Central memory CD8-positive, alpha-beta T cell (primary cell): ENCODE results near the gene ELP6.
"Not testable (repeated sequence)": the region's sequence is repeated elsewhere in the genome, so short reads cannot be mapped to it uniquely, and the experiment has no call there.

Experiments used
- ATAC-seq: fragments of 150-1000 bp; cut with Tn5 transposase; replicated peaks from 2 replicates; pipeline ENCODE4 v1.10.0; 2022; ENCODE audit warnings: mild to moderate bottlenecking, moderate FRiP score, moderate number of reproducible peaks; ENCODE audit not compliant: poor library complexity, severe bottlenecking; ENCODE audit errors: extremely low read depth
- DNase-seq, 2 donors: peaks; one replicate each; pipeline ENCODE4 v3.0.0; 2021; ENCODE audit warnings: low spot score in 2 of 2
- H3K27ac Mint-ChIP-seq: one replicate; pipeline ENCODE4 v1.8.0; 2022; ENCODE audit warnings: low read depth, mild to moderate bottlenecking, moderate library complexity, mixed read lengths
- H3K27me3 Mint-ChIP-seq: one replicate; pipeline ENCODE4 v1.8.0; 2022; ENCODE audit warnings: mixed read lengths
- H3K36me3 Mint-ChIP-seq: one replicate; pipeline ENCODE4 v1.8.0; 2022; ENCODE audit warnings: mild to moderate bottlenecking, moderate library complexity, mixed read lengths; ENCODE audit not compliant: insufficient read depth
- H3K4me1 Mint-ChIP-seq: one replicate; pipeline ENCODE4 v1.8.0; 2022; ENCODE audit warnings: mixed read lengths
- H3K4me3 Mint-ChIP-seq: one replicate; pipeline ENCODE4 v1.8.0; 2022; ENCODE audit warnings: mild to moderate bottlenecking, moderate library complexity, mixed read lengths
- H3K9me3 Mint-ChIP-seq: one replicate; pipeline ENCODE4 v1.8.0; 2022; ENCODE audit warnings: mixed read lengths

The ELP6 gene

DNA sequence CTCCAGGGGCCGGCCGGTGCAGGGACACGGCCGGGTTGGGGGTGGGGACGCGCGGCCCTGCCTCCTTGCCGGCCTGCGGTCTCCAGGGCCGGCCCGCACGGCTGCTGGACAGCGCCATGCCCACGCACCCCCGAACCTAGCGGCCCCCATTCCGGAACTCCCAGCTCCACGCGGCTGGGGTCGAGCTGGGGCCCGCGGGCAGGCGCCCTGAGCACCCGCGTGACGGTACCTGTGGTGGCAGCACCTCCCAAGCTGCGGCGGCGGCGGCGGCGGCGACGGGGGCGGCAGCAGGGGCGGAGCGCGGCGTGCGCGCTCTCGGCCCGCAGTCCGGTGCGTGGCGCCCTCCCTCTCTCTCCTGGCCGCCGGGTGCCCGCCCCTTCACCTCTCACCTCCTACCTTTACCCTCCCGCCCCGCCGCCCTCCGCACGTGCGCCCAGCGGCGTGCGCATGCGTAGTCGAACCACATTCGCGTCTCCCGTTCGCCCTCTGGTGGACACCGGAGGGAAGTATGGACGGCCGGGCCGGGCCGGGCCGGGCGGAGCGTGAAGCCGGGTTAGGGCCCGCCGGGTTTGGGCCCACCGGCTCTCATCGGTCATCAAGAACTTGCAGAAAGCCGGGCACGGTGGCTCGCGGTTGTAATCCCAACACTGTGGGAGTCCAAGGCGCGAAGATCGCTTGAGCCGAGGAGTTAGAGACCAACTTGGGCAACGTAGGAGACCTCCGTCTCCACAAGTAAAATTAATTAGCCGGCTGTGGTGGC is 37.8 kb downstream of the ELP6 start, which contains the start of gene SCAP:
Gene SCAP (minus strand): TSS at position 372 of the 760 bp plus-strand sequence. CDS start 32,948 bp downstream, outside the sequence.
- H3K27me3 Mint-ChIP-seq = no peaks in the 10 kb centered on the region
- peak within 1 kb of the TSS; percentile 88 for H3K27ac Mint-ChIP-seq
- peak; percentile 92 to 98 for DNase-seq
- H3K9me3 Mint-ChIP-seq = no peaks in the 10 kb centered on the region
- peak; percentile 88 for ATAC-seq
- peak within 1 kb of the TSS; percentile 96 for H3K4me3 Mint-ChIP-seq
- peaks cover 16% of the 10 kb centered on the region for H3K36me3 Mint-ChIP-seq
- peaks cover 33% of the 10 kb centered on the region for H3K4me1 Mint-ChIP-seq

GRCh38 chr3:47475029-47475569 is 38.4 kb downstream of the ELP6 start:
- ATAC-seq (peak; percentile 38), DNase-seq (no peak)
- peaks cover 16% of the 10 kb centered on the region for H3K36me3 Mint-ChIP-seq
- H3K9me3 Mint-ChIP-seq = no peaks in the 10 kb centered on the region
- peak overlapping the region; percentile 96 for H3K4me3 Mint-ChIP-seq
- H3K27ac Mint-ChIP-seq = peak overlapping the region; percentile 88
- no peaks in the 10 kb centered on the region for H3K27me3 Mint-ChIP-seq
- H3K4me1 Mint-ChIP-seq = peaks cover 38% of the 10 kb centered on the region

DNA sequence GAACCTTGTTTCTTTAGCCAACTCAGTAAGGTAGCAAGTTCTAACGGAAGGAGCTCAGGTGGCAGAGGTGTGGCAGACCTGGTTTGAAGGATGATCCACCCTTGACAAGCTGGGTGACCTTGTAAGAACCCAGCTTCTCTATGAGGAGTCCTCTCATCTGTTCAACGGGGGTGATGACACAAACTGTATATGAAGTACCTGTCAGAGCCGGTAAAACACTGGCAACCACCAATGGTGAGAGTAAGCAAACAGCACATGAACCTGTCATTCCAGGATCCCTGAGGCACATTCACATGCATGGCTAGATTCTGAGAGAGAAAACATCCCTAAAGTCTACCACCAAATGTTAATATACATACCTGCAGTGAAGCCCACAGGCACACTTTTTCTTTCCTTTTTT is 40.1 kb downstream of the ELP6 start:
- Mint-ChIP-seq H3K4me1 (peaks cover 41% of the 10 kb centered on the region), H3K4me3 (peak overlapping the region; percentile 96), H3K27ac (peak overlapping the region; percentile 42), H3K27me3 (no peaks in the 10 kb centered on the region), H3K36me3 (peaks cover 19% of the 10 kb centered on the region), H3K9me3 (no peaks in the 10 kb centered on the region)
- DNase-seq (no peak), ATAC-seq (no peak)

DNA sequence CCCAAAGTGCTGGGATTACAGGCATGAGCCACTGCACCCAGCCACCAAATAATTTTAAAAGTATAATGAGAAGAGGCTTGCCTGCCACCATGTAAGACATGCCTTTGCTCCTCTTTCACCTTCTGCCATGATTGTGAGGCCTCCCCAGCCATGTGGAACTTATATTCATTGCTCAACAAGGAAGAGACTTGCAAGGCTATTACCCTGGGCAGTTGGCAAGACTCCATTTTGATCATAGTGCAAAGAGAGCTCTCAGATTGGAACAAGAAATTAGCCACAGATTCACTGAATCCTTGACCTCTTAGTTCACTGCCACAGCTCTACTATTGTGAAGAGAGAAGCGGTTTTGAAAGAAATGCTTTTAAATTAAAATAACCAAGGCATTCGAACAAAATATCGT is 43.9 kb downstream of the ELP6 start:
- ATAC-seq (no peak), DNase-seq (no peak)
- Mint-ChIP-seq H3K27ac (no peak overlapping the region), H3K4me3 (no peak overlapping the region), H3K27me3 (no peaks in the 10 kb centered on the region), H3K4me1 (peaks cover 46% of the 10 kb centered on the region), H3K9me3 (no peaks in the 10 kb centered on the region), H3K36me3 (peaks cover 11% of the 10 kb centered on the region)

DNA sequence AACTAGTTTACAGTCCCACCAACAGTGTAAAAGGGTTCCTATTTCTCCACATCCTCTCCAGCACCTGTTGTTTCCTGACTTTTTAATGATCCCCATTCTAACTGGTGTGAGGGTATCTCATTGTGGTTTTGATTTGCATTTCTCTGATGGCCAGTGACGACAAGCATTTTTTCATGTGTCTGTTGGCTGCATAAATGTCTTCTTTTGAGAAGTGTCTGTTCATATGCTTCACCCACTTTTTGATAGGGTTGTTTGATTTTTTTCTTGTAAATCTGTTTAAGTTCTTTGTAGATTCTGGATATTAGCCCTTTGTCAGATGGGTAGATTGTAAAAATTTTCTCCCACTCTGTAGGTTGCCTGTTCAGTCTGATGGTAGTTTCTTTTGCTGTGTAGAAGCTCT is 45.2 kb downstream of the ELP6 start:
- not testable (repeated sequence) for H3K27me3 Mint-ChIP-seq, H3K4me3 Mint-ChIP-seq, H3K27ac Mint-ChIP-seq, DNase-seq, H3K9me3 Mint-ChIP-seq, ATAC-seq
- peaks cover 11% of the 10 kb centered on the region for H3K36me3 Mint-ChIP-seq
- peaks cover 37% of the 10 kb centered on the region for H3K4me1 Mint-ChIP-seq

GRCh38 chr3:47464588-47464987 is 48.9 kb downstream of the ELP6 start:
- H3K36me3 Mint-ChIP-seq = peaks cover 11% of the 10 kb centered on the region
- no peak overlapping the region for H3K27ac Mint-ChIP-seq
- no peaks in the 10 kb centered on the region for H3K27me3 Mint-ChIP-seq
- DNase-seq = no peak
- H3K9me3 Mint-ChIP-seq = peaks cover under 1% of the 10 kb centered on the region
- H3K4me3 Mint-ChIP-seq = no peak overlapping the region
- ATAC-seq = no peak
- H3K4me1 Mint-ChIP-seq = peaks cover 33% of the 10 kb centered on the region

GRCh38 chr3:47459534-47460085 is 53.9 kb downstream of the ELP6 start:
- H3K4me1 Mint-ChIP-seq = peaks cover 27% of the 10 kb centered on the region
- not testable (repeated sequence) for ATAC-seq, H3K36me3 Mint-ChIP-seq, H3K27ac Mint-ChIP-seq, H3K9me3 Mint-ChIP-seq, H3K27me3 Mint-ChIP-seq, DNase-seq, H3K4me3 Mint-ChIP-seq

DNA sequence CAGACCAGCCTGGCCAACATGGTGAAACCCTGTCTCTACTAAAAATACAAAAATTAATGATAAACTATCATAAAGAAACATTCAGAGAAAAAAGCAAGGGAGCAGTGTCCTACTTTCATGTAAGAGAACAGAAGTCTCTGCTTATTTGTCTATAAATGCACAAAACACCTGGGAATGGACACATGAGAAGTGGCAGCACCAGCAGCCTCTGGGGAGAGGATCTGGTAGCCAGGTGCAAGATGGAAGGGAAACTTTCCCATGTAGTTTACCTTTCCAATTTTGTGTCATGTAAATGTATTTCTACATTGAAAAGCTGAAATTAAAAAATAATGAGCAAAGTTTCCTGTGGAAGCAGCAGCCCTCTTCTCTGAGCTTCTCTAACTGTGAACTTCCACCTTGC is 56.5 kb downstream of the ELP6 start:
- Mint-ChIP-seq H3K9me3 (peaks cover 4% of the 10 kb centered on the region), H3K27me3 (no peaks in the 10 kb centered on the region), H3K4me3 (no peak overlapping the region), H3K36me3 (peaks cover 5% of the 10 kb centered on the region), H3K4me1 (peaks cover 27% of the 10 kb centered on the region), H3K27ac (no peak overlapping the region)
- no peak for ATAC-seq
- DNase-seq = no peak

DNA sequence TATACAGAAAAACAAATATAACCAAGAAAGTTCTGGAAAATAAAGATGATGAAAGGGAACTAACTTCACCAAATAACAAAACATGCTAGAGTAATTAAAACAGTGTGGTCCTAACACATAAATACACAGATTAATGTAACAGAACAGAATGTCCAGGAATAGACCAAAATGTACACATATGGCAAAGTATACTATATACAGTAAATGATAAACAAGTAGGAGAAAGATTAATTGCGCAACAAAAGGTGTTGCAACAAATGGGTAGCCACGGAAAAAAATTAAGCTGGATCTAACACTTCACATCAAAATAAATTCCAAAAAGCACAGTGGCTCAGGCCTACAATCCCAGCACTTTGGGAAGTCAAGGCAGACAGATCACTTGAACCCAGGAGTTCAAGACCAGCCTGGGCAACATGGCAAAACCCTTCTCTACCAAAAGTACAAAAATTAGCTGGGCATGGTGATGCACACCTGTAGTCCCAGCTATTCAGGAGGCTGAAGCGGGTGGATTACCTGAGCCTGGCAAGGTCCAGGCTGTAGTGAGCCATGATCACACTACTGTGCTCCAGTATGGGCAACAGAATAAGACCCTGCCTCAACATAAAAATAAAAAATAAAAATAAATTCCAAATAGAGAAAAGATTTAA is 57.6 kb downstream of the ELP6 start:
- Mint-ChIP-seq H3K36me3 (peaks cover 4% of the 10 kb centered on the region), H3K27me3 (no peaks in the 10 kb centered on the region), H3K27ac (no peak overlapping the region), H3K4me3 (no peak overlapping the region), H3K9me3 (peaks cover 4% of the 10 kb centered on the region), H3K4me1 (peaks cover 30% of the 10 kb centered on the region)
- DNase-seq (no peak), ATAC-seq (no peak)

DNA sequence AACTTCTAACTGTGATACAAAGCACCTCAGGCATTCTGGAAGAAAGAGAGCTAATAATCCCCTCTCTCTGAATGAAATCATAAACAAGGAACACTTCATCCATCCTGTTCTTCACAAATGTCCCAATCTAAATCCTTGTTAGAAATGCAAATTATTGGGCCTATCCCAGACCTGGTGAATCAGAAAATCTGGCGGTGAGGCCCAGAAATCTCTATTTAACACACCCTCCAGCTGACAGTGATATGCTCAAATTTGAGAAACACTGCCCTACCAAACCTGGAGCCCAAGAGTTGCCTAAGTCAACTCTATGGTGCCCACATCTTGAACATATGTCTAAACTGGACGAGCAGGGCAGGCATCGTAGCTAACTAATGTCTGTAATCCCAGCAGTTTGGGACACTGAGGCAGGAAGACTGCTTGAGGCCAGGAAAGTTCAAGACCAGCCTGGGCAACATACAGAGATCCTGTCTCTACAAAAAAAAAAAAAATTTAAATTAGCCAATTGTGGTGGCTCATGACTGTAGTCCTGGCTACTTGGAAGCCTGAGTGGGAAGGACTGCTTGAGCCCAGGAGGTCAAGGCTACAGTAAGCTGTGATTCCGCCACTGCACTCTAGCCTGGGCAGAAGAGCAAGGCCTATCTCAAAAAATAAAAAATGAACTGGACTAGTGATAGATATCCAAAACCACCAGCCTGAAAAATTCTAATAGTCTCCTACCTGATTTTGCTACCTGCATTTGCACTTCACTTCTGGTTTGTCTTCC is 60.9 kb downstream of the ELP6 start:
- DNase-seq (no peak), ATAC-seq (no peak)
- Mint-ChIP-seq H3K27ac (no peak overlapping the region), H3K9me3 (no peaks in the 10 kb centered on the region), H3K4me1 (peaks cover 31% of the 10 kb centered on the region), H3K4me3 (no peak overlapping the region), H3K36me3 (peaks cover 1% of the 10 kb centered on the region), H3K27me3 (no peaks in the 10 kb centered on the region)
